Measurements from ENCODE around the gene C13orf42. TPM values are rescaled to one million over a fixed set of nuclear protein-coding genes. Genes with fewer than 3 reads are reported as not detected.
A peak's percentile ranks its signal among the peaks of the same experiment; 100 is the strongest.

C13orf42 gene
- polyA plus RNA-seq, 3 donors, result not detected

GRCh38 chr13:51147732-51148131 lies 36.7 kb upstream of the C13orf42 start:
- intact Hi-C loops (cut with micrococcal nuclease), result no loop called here
- WGBS (ENCODE audit: insufficient coverage), result 100% methylated on average over 1 of the region's 7 CpGs
- TF ChIP-seq, protein P1, sequence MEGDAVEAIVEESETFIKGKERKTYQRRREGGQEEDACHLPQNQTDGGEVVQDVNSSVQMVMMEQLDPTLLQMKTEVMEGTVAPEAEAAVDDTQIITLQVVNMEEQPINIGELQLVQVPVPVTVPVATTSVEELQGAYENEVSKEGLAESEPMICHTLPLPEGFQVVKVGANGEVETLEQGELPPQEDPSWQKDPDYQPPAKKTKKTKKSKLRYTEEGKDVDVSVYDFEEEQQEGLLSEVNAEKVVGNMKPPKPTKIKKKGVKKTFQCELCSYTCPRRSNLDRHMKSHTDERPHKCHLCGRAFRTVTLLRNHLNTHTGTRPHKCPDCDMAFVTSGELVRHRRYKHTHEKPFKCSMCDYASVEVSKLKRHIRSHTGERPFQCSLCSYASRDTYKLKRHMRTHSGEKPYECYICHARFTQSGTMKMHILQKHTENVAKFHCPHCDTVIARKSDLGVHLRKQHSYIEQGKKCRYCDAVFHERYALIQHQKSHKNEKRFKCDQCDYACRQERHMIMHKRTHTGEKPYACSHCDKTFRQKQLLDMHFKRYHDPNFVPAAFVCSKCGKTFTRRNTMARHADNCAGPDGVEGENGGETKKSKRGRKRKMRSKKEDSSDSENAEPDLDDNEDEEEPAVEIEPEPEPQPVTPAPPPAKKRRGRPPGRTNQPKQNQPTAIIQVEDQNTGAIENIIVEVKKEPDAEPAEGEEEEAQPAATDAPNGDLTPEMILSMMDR (IDR thresholded peaks at IDR 0.05), result no peak

DNA sequence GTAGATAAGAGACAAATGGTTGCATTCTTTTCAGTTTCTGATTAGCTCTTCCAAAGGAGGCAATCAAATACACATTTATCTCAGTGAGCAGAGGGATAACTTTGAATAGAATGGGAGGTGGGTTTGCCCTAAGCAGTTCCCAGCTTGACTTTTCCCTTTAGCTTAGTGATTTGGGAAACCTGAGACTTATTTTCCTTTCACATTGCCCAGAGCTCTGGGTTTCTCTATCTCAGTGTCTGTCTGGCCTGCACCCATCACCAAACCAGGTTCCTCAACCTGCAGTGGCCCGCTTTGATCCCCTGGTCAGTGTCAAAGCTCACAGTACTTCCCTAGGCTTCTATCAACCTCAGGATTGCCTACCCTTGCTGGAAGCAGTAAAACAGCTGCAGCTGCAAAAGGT lies 35.6 kb upstream of the C13orf42 start:
- intact Hi-C loops (cut with micrococcal nuclease), result no loop called here
- Mint-ChIP-seq H3K4me1 (no peaks in the 10 kb centered on the region), H3K4me3 (no peak overlapping the region), H3K9me3 (peaks cover 0 to 3% (median 0%) of the 10 kb centered on the region in 7 donors), H3K27ac (no peak overlapping the region), H3K27me3 (ENCODE audit: low read depth in 3 of 3) (peaks cover 1 to 4% (median 3%) of the 10 kb centered on the region in 3 donors), H3K36me3 (no peaks in the 10 kb centered on the region)
- no peaks in the 10 kb centered on the region for H3K4me1 ChIP-seq (ENCODE audit: control insufficient read depth in 1 of 2, insufficient read depth in 2 of 2, low read length in 2 of 2)
- no peak overlapping the region for H3K27ac ChIP-seq (ENCODE audit: low read depth in 1 of 2, low read length in 2 of 2)
- H3K27me3 ChIP-seq (ENCODE audit: control insufficient read depth in 2 of 2, insufficient read depth in 2 of 2, low read length in 2 of 2), result no peaks in the 10 kb centered on the region
- 100% methylated on average over 1 of the region's 1 CpG for WGBS (ENCODE audit: insufficient coverage)
- H2AFZ ChIP-seq (ENCODE audit: insufficient read depth, low read depth, low read length, poor library complexity, severe bottlenecking), result no peak overlapping the region
- no peak overlapping the region for H3K4me2 ChIP-seq (replicated peaks; ENCODE audit: extremely low read depth, low read length, poor library complexity, severe bottlenecking)
- no peaks in the 10 kb centered on the region for H4K20me1 ChIP-seq (ENCODE audit: insufficient read depth, low read length)
- H3K79me2 ChIP-seq (ENCODE audit: insufficient read depth, low read length), result no peaks in the 10 kb centered on the region
- H3K9ac ChIP-seq (ENCODE audit: insufficient read depth, low read length, poor library complexity, severe bottlenecking), result no peak overlapping the region
- H3K36me3 ChIP-seq (replicated peaks in 1 of 2; ENCODE audit: control insufficient read depth in 1 of 2, insufficient read depth in 2 of 2, low read length in 2 of 2), result no peaks in the 10 kb centered on the region
- TF ChIP-seq, protein P1 (IDR thresholded peaks at IDR 0.05), result no peak
- H3K4me3 ChIP-seq (replicated peaks in 1 of 3; ENCODE audit: low read depth in 2 of 3, low read length in 3 of 3), result no peak overlapping the region
- no peaks in the 10 kb centered on the region for H3K9me3 ChIP-seq (replicated peaks in 1 of 2; ENCODE audit: control insufficient read depth in 1 of 2, insufficient read depth in 1 of 2, low read length in 2 of 2)
- DNase-seq, result no peak

More at GRCh38 chr13:51147732-51148131, 36.7 kb upstream of the C13orf42 start:
- Histone ChIP-seq H3K27me3 (ENCODE audit: control insufficient read depth in 2 of 2, insufficient read depth in 2 of 2, low read length in 2 of 2) (no peaks in the 10 kb centered on the region), H3K36me3 (replicated peaks in 1 of 2; ENCODE audit: control insufficient read depth in 1 of 2, insufficient read depth in 2 of 2, low read length in 2 of 2) (no peaks in the 10 kb centered on the region), H3K4me1 (ENCODE audit: control insufficient read depth in 1 of 2, insufficient read depth in 2 of 2, low read length in 2 of 2) (no peaks in the 10 kb centered on the region), H4K20me1 (ENCODE audit: insufficient read depth, low read length) (no peaks in the 10 kb centered on the region), H3K4me2 (replicated peaks; ENCODE audit: extremely low read depth, low read length, poor library complexity, severe bottlenecking) (no peak overlapping the region), H3K9ac (ENCODE audit: insufficient read depth, low read length, poor library complexity, severe bottlenecking) (no peak overlapping the region), H3K79me2 (ENCODE audit: insufficient read depth, low read length) (no peaks in the 10 kb centered on the region), H3K27ac (ENCODE audit: low read depth in 1 of 2, low read length in 2 of 2) (no peak overlapping the region), H3K9me3 (replicated peaks in 1 of 2; ENCODE audit: control insufficient read depth in 1 of 2, insufficient read depth in 1 of 2, low read length in 2 of 2) (no peaks in the 10 kb centered on the region), H2AFZ (ENCODE audit: insufficient read depth, low read depth, low read length, poor library complexity, severe bottlenecking) (no peak overlapping the region), H3K4me3 (replicated peaks in 1 of 3; ENCODE audit: low read depth in 2 of 3, low read length in 3 of 3) (no peak overlapping the region)
- Mint-ChIP-seq H3K9me3 (peaks cover 0 to 3% (median 0%) of the 10 kb centered on the region in 7 donors), H3K4me1 (no peaks in the 10 kb centered on the region), H3K27ac (peak overlapping the region in 1 of 7 donors; percentile 49), H3K4me3 (no peak overlapping the region), H3K27me3 (ENCODE audit: low read depth in 3 of 3) (peaks cover 1 to 4% (median 3%) of the 10 kb centered on the region in 3 donors), H3K36me3 (no peaks in the 10 kb centered on the region)
- no peak for DNase-seq

All from CD14-positive monocyte (primary cell).